ENCODE data around the gene TAPBPL.

- TF ChIP-seq BHLHE40 (IDR thresholded peaks at IDR 0.05; ENCODE audit: low read depth, low read length) (no peak), CTCF (conservative IDR thresholded peaks at IDR 0.05; ENCODE audit: low read depth, low read length) (no peak), USF2 (IDR thresholded peaks at IDR 0.05; ENCODE audit: low read depth, low read length) (no peak), MXI1 (IDR thresholded peaks at IDR 0.05; ENCODE audit: borderline replicate concordance, low read depth, low read length) (no peak), RAD21 (IDR thresholded peaks at IDR 0.05; ENCODE audit: low read length) (no peak), POLR2A (IDR thresholded peaks at IDR 0.05; ENCODE audit: low read depth, low read length) (no peak), SMC3 (IDR thresholded peaks at IDR 0.05; ENCODE audit: low read depth, low read length) (no peak), FOS (IDR thresholded peaks at IDR 0.05; ENCODE audit: low read depth, low read length) (no peak), CHD1 (IDR thresholded peaks at IDR 0.05; ENCODE audit: low read depth, low read length) (no peak), RCOR1 (IDR thresholded peaks at IDR 0.05; ENCODE audit: insufficient replicate concordance, low read length) (no peak), MAZ (IDR thresholded peaks at IDR 0.05; ENCODE audit: borderline replicate concordance, low read depth, low read length) (no peak), RFX5 (IDR thresholded peaks at IDR 0.05; ENCODE audit: low read depth, low read length) (no peak)
Measured at GRCh38 chr12:6437586-6437985, 14.3 kb upstream of the TAPBPL start.
